Esophagus squamous epithelium (tissue), 5 donors: ENCODE data around the gene LIPE. TPM values are rescaled to one million over a fixed set of nuclear protein-coding genes. Genes with fewer than 3 reads are reported as not detected.

Source experiments
- DNase-seq: peaks from one replicate; lab custom pipeline; 2025; lab: John Stamatoyannopoulos, UW
- H3K27ac ChIP-seq, 4 donors: fragments of 200-600 bp; sonication (generic); one replicate each; pipeline ENCODE4 v1.5.1; 2016 to 2019; ENCODE audit warnings: mild to moderate bottlenecking in 1 of 4
- H3K27me3 ChIP-seq, 4 donors: fragments of 200-600 bp; sonication (generic); 1 replicate in 3 of 4; 2 replicates in 1 of 4; pipeline versions ENCODE4 v1.5.1 to v1.6.0; 2017 to 2021; ENCODE audit warnings: antibody characterized with exemption in 1 of 4
- H3K36me3 ChIP-seq, 3 donors: fragments of 200-600 bp; sonication (generic); one replicate each; pipeline ENCODE4 v1.5.1; 2016 to 2019
- H3K4me1 ChIP-seq, 3 donors: fragments of 200-600 bp; sonication (generic); one replicate each; pipeline ENCODE4 v1.5.1; 2017 to 2019
- H3K4me3 ChIP-seq, 4 donors: fragments of 200-600 bp; sonication (generic); 1 replicate in 3 of 4; 2 replicates in 1 of 4; pipeline ENCODE4 v1.5.1; 2016 to 2019; ENCODE audit warnings: mild to moderate bottlenecking in 2 of 4, moderate library complexity in 1 of 4
- H3K9me3 ChIP-seq, 3 donors: fragments of 200-600 bp; sonication (generic); one replicate each; pipeline ENCODE4 v1.5.1; 2016 to 2019
- CTCF ChIP-seq, 6 experiments: fragments of 450-650 bp in 4 of 6; fragments of 200-600 bp in 2 of 6; sonication (generic) in 2 of 6; IDR thresholded peaks; one replicate each; pipeline ENCODE4 v1.5.1; 2016 to 2019; ENCODE audit warnings: antibody characterized with exemption in 6 of 6, mild to moderate bottlenecking in 4 of 6, moderate library complexity in 4 of 6
- POLR2A ChIP-seq, 4 donors: fragments of 450-650 bp; IDR thresholded peaks; one replicate each; pipeline ENCODE4 v1.6.1; 2017; ENCODE audit warnings: antibody characterized with exemption in 4 of 4, mild to moderate bottlenecking in 4 of 4, moderate library complexity in 3 of 4
- WGBS, 2 donors: methylation state at CpG; one replicate each; pipeline ENCODE4 v1.1.5; 2018; 5-methylcytosine and 5-hydroxymethylcytosine counted together
- intact Hi-C: fragments of 100-400 bp; cut with DNase I; formaldehyde crosslinking; loops from one replicate; pipeline ENCODE4 v1.15.0; 2022
- total RNA-seq, 4 donors: library from RNA; depleted of rRNA; stranded (reverse); fragments of >200 nt; gene quantifications; one replicate each; pipeline ENCODE4 v1.1.0, GENCODE V29; 2016
- donor health status: DM: yes; HTN: yes; CAD: no.

The LIPE gene
- total RNA-seq, 4 donors from 2014 or later, result 5.2 to 10.8 (median 7.9) TPM

DNA sequence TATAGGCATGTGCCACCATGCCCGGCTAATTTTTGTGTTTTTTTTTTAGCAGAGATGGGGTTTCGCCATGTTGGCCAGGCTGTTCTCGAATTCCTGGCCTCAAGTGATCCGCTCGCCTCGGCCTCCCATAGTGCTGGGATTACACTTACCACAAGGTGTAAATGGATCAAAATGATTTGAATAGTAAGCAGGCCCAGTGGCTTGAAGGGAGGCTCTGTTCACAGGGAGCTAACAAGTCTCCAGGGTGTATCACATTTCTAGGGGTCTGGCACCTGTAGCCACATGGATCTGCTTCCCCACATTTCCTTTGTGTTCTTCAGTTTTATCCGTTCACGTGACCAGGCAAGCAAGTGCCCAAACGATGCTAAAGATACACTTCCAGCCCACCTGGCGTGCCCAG, 23.6 kb downstream of the LIPE start:
- TF ChIP-seq CTCF (IDR thresholded peaks at IDR 0.05) (no peak), POLR2A (IDR thresholded peaks at IDR 0.05) (no peak)
- Histone ChIP-seq H3K27me3 (no peaks in the 10 kb centered on the region), H3K4me1 (peaks cover 0 to 39% (median 3%) of the 10 kb centered on the region in 3 donors), H3K27ac (no peak overlapping the region), H3K36me3 (peaks cover 0 to 43% (median 0%) of the 10 kb centered on the region in 3 donors), H3K4me3 (no peak overlapping the region), H3K9me3 (no peaks in the 10 kb centered on the region)
- WGBS, 2 donors, result 85 to 92% methylated on average over 8 to 10 of the region's 10 CpGs
- intact Hi-C loops, result no loop called here
- no peak for DNase-seq

GRCh38 chr19:42402376-42403116, 24.6 kb downstream of the LIPE start:
- no peaks in the 10 kb centered on the region for H3K9me3 ChIP-seq
- peak overlapping the region in 3 of 4 donors; percentile 62 to 77 (median 71) for H3K4me3 ChIP-seq
- H3K27ac ChIP-seq, result peak overlapping the region in 2 of 4 donors; percentile 70 to 79

DNA sequence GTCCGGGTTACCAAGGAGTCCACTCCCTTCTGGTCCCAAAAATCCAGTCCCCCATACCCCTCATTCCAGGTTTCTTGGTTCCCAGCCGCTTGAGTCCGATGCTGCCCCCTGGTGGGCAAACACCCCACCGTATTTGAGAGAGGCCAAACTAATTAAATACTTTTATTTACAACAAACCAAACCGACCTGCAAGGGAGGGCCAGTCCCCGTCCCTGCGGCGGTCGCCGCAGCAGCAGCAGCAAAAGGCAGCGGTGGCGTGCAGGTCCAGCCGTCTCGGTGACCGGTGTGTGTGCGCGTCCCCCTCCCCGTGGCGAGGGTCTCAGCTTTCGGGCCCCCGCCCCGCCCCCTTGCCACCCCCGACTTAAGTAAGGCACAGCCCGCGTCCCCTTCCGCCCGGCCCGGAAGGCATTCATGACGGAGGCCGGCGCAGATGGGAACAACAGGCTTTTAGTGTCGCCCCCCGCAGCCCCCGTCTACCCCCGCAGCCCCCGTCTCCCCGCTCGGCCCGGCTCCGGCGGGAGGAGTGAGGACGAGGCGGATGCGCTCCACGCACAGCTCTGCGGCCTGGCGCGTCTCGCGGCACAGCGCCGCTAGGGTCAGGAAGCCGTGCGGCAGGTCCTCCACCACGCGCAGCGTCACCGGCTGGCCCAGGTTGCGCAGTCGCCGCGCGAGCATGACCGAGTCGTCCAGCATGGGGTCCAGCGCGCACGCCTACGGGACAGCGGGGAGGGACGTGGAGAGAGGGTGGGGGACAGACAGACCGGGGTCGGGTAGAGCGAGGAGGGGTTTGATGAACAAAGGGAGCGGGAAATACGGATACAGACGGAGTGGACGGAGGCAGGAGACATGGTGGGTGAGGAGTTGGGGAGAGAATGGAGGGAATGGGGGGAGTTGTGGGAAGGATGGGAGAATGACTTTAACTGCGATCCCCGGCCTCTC, 25.6 kb downstream of the LIPE start:
- 4 to 15% methylated on average over 8 to 13 of the region's 80 CpGs for WGBS, 2 donors
- H3K27ac ChIP-seq, result peak overlapping the region; percentile 36 to 79 (median 70)

More at GRCh38 chr19:42402376-42403116, 24.6 kb downstream of the LIPE start:
- H3K4me1 ChIP-seq, result peaks cover 6 to 49% (median 12%) of the 10 kb centered on the region in 3 donors
- intact Hi-C loops, result no loop called here
- H3K27me3 ChIP-seq, result no peaks in the 10 kb centered on the region
- TF ChIP-seq POLR2A (IDR thresholded peaks at IDR 0.05) (no peak), CTCF (IDR thresholded peaks at IDR 0.05) (no peak)
- no peak for DNase-seq
- 60 to 63% methylated on average over 14 to 23 of the region's 34 CpGs for WGBS, 2 donors
- peaks cover 0 to 32% (median 0%) of the 10 kb centered on the region in 3 donors for H3K36me3 ChIP-seq

DNA sequence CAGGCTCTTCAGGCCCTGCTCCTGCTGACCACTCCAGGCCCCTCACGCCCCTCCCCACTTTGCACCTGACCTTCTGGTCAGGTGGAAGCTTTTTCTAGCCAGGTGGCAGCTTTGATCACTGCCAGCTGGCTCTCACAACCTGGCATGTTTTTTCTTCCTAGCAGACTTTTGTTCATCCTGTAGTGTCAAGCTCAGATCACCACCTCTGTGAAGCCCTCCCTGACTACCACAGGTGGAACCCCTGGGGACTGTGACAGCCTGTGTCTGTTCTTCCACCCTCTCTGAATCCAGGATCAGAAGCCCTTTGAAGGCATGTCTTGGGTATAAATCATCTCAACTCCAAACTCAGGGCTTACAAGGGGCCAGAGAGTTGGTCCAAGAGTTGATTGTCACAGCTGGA, 26.8 kb downstream of the LIPE start:
- peaks cover 14 to 64% (median 19%) of the 10 kb centered on the region in 3 donors for H3K4me1 ChIP-seq

More for the DNA sequence above, 25.6 kb downstream of the LIPE start:
- Histone ChIP-seq H3K27me3 (no peaks in the 10 kb centered on the region), H3K9me3 (no peaks in the 10 kb centered on the region), H3K4me1 (peaks cover 9 to 55% (median 14%) of the 10 kb centered on the region in 3 donors), H3K4me3 (peak overlapping the region; percentile 41 to 77 (median 66)), H3K36me3 (peaks cover 0 to 23% (median 0%) of the 10 kb centered on the region in 3 donors)
- DNase-seq, result no peak
- peak; percentile 74 to 82 (median 80) for TF ChIP-seq CTCF (IDR thresholded peaks at IDR 0.05)
- TF ChIP-seq POLR2A (IDR thresholded peaks at IDR 0.05), result no peak
- intact Hi-C loops, result no loop called here

More for the DNA sequence above, 26.8 kb downstream of the LIPE start:
- H3K4me3 ChIP-seq, result no peak overlapping the region
- H3K36me3 ChIP-seq, result peaks cover 0 to 11% (median 0%) of the 10 kb centered on the region in 3 donors
- no peak for TF ChIP-seq CTCF (IDR thresholded peaks at IDR 0.05)
- no peak for TF ChIP-seq POLR2A (IDR thresholded peaks at IDR 0.05)
- H3K27me3 ChIP-seq, result no peaks in the 10 kb centered on the region
- no peaks in the 10 kb centered on the region for H3K9me3 ChIP-seq
- no peak for DNase-seq
- H3K27ac ChIP-seq, result peak overlapping the region in 2 of 4 donors; percentile 17 to 88
- intact Hi-C loops, result no loop called here
- 82 to 89% methylated on average over 1 of the region's 1 CpG for WGBS, 2 donors
